Renal cortex interstitium (tissue), 15 donors: ENCODE data around the gene YPEL2. TPM values are rescaled to one million over a fixed set of nuclear protein-coding genes. Genes with fewer than 3 reads are reported as not detected.
"Not testable (repeated sequence)": the region's sequence is repeated elsewhere in the genome, so short reads cannot be mapped to it uniquely, and the experiment has no call there.

Source experiments
- DNase-seq, 11 donors: peaks; one replicate each; pipeline ENCODE4 v3.0.0-alpha.2; 2013; ENCODE audit warnings: low read depth in 9 of 11, low spot score in 4 of 11; ENCODE audit errors: extremely low read depth in 1 of 11
- long read RNA-seq, 16 experiments: transcript quantifications; one replicate each; lab custom pipeline, GENCODE V29; 2026
- polyA plus RNA-seq, 3 donors: library from polyadenylated mRNA; unstranded; fragments of 120-200 nt; gene quantifications; one replicate each; pipeline ENCODE4 v1.2.1, GENCODE V29; 2013; ENCODE audit not compliant: insufficient read length in 3 of 3

Gene YPEL2, protein sequence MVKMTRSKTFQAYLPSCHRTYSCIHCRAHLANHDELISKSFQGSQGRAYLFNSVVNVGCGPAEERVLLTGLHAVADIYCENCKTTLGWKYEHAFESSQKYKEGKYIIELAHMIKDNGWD
- polyA plus RNA-seq, result 10 to 100 TPM; 31.0 to 39.3 (median 34.7) TPM
- long read RNA-seq, donor 1, full-length matches to known transcripts, result 10 of 10 reads
- long read RNA-seq, donor 1, partial matches to known transcripts, result 0 of 10 reads
- long read RNA-seq, donor 1, other reads (novel, unspliced or antisense), result 0 of 10 reads
- long read RNA-seq, donor 2, full-length matches to known transcripts, result 1 of 1 reads
- long read RNA-seq, donor 2, partial matches to known transcripts, result 0 of 1 reads
- long read RNA-seq, donor 2, other reads (novel, unspliced or antisense), result 0 of 1 reads
- long read RNA-seq, donor 3, full-length matches to known transcripts, result 14 of 14 reads
- long read RNA-seq, donor 3, partial matches to known transcripts, result 0 of 14 reads
- long read RNA-seq, donor 3, other reads (novel, unspliced or antisense), result 0 of 14 reads
- long read RNA-seq, donor 4, full-length matches to known transcripts, result 7 of 7 reads
- long read RNA-seq, donor 4, partial matches to known transcripts, result 0 of 7 reads
- long read RNA-seq, donor 4, other reads (novel, unspliced or antisense), result 0 of 7 reads
- long read RNA-seq, donor 5, result 0 reads
- long read RNA-seq, donor 6, full-length matches to known transcripts, result 4 of 4 reads
- long read RNA-seq, donor 6, partial matches to known transcripts, result 0 of 4 reads
- long read RNA-seq, donor 6, other reads (novel, unspliced or antisense), result 0 of 4 reads
- long read RNA-seq, donor 7, full-length matches to known transcripts, result 8 of 8 reads
- long read RNA-seq, donor 7, partial matches to known transcripts, result 0 of 8 reads
- long read RNA-seq, donor 7, other reads (novel, unspliced or antisense), result 0 of 8 reads
- long read RNA-seq, donor 8, result 0 reads
- long read RNA-seq, donor 9, full-length matches to known transcripts, result 5 of 5 reads
- long read RNA-seq, donor 9, partial matches to known transcripts, result 0 of 5 reads
- long read RNA-seq, donor 9, other reads (novel, unspliced or antisense), result 0 of 5 reads
- long read RNA-seq, donor 10, full-length matches to known transcripts, result 6 of 6 reads
- long read RNA-seq, donor 10, partial matches to known transcripts, result 0 of 6 reads
- long read RNA-seq, donor 10, other reads (novel, unspliced or antisense), result 0 of 6 reads
- long read RNA-seq, donor 11, full-length matches to known transcripts, result 4 of 4 reads
- long read RNA-seq, donor 11, partial matches to known transcripts, result 0 of 4 reads
- long read RNA-seq, donor 11, other reads (novel, unspliced or antisense), result 0 of 4 reads
- long read RNA-seq, donor 12, full-length matches to known transcripts, result 3 of 3 reads
- long read RNA-seq, donor 12, partial matches to known transcripts, result 0 of 3 reads
- long read RNA-seq, donor 12, other reads (novel, unspliced or antisense), result 0 of 3 reads
- long read RNA-seq, donor 13, result 0 reads
- long read RNA-seq, donor 14, full-length matches to known transcripts, result 5 of 5 reads
- long read RNA-seq, donor 14, partial matches to known transcripts, result 0 of 5 reads
- long read RNA-seq, donor 14, other reads (novel, unspliced or antisense), result 0 of 5 reads
- long read RNA-seq, donor 15, full-length matches to known transcripts, result 3 of 3 reads
- long read RNA-seq, donor 15, partial matches to known transcripts, result 0 of 3 reads
- long read RNA-seq, donor 15, other reads (novel, unspliced or antisense), result 0 of 3 reads
- long read RNA-seq, donor 16, full-length matches to known transcripts, result 20 of 20 reads
- long read RNA-seq, donor 16, partial matches to known transcripts, result 0 of 20 reads
- long read RNA-seq, donor 16, other reads (novel, unspliced or antisense), result 0 of 20 reads

DNA sequence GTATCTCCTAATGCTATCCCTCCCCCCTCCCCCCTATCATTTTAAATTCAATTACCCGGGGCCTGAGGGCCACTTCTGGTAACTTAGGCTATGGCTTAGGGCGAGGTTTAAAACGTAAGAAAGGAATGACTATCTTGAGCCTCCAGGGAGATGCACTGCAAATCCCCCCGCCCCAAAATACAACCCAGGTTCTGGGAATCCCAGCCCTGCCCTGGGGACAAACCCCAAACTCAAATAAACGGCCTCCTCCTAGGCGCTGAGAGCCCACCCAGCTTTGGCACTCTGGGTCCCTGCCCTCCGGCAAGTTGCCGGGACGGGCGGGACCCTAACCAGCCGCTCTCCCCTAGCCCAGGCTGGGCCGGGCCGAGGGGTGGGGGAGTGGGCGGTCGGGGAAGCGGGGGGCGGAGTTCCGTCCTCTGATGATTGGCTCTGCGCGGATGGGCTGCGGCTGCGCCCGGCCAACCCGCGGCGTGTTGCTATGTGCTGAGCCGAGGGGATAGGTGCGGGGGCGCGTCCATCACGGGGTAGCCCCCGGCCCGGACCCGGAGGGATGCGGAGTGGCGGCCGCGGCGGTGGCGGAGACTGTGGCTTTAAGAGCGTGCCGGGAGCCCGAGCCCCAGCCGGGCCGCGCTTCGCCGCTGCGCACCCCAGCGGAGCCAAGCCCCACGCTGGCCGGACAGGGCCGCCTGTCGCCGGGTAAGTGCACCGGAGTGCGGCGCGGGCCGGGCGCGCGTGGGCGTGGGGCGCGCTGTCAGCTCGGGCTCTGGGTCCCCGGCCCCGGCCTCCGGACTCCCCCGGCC is at the start of gene YPEL2:
Gene YPEL2, plus strand, starts transcription at position 527 of the 800 bp plus-strand sequence. CDS start 21,755 bp downstream, outside the sequence.
- peak; percentile 68 to 94 (median 93) for DNase-seq

DNA sequence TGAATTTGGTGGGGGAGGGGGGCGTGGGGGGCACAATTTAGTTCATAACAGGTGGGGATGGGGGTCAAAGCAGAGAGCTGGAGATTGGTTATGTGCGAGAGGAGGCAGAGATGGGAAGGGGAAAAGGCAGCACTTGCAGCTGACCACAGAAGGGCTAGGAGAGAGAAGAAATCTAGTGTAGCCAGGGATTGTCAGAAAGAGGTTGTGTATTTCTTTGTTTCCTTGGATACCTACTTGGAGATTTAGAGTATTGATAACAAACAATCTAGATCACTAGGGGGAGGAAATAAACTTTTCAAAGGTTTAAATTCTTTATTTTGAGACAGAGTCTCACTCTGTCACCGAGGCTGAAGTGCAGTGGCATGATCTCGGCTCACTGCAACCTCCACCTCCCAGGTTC is 47.1 kb upstream of the YPEL2 start:
- DNase-seq, result no peak

DNA sequence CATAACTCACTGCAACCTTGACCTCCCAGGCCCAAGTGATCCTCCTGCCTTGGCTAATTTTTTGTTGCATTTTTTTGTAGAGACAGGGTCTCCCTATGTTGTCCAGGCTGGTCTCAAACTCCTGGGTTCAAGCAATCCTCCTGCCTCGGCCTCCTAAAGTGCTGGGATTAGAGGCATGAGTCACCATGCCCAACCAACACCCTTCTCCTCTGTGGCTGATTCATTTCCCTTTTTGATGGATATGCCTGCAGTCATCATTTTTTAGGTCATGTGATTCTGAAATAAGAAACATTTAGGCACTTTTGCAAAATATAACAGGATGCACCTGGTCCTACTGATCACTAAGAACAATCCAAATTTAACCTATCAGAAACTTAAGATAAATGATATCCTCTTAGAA is 44.0 kb upstream of the YPEL2 start:
- DNase-seq, result no peak

DNA sequence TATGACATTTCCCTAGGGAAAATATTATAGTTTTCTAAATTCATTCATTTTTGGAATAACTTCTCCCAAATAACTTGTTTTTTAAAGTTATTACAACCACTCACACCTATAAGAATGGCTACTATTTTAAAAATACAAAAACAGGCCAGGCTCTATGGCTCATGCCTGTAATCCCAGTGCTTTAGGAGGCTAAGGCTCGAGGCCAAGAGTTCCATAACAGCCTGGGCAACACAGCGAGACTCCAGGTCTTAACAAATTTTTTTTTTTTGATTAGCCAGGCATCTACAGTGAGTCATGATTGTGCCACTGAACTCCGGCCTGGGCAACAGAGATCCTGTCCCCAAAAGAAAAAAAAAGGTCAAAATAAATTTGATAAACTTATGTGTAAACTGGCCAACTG is 43.6 kb upstream of the YPEL2 start:
- DNase-seq, result no peak

DNA sequence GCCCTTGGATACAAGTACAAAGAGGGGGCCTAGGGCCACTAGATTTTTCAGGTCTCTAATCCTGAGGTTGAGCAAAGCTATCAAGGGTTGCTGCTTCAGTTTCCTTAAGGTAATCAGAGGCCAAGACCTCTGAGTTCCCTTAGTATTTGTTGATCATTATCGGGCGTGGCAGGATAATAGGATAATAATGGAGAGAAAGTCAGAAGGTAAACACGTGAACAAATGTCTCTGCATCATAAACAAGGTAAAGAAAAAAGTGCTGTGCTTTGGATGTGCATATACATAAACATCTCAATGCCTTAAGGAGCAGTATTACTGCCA is 41.5 kb upstream of the YPEL2 start:
- no peak for DNase-seq

DNA sequence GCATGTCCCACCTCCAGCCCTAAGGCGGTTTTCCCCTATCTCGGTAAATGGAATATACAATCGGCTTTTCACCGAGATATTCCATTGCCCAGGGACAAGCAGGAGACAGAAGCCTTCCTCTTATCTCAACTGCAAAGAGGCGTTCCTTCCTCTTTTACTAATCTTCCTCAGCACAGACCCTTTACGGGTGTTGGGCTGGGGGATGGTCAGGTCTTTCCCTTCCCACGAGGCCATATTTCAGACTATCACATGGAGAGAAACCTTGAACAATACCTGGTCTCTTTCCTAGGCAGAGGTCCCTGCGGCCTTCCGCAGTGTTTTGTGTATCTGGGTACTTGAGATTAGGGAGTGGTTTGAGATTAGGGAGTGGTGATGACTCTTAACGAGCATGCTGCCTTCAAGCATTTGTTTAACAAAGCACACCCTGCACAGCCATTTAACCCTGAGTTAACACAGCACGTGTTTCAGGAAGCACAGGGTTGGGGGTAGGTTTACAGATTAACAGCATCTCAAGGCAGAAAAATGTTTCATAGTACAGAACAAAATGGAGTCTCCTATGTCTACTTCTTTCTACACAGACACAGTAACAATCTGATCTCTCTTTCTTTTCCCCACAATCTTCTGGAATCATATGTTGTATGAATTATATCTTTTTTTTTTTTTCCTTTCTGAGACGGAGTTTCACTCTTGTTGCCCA is 41.0 kb upstream of the YPEL2 start:
- not testable (repeated sequence) for DNase-seq

DNA sequence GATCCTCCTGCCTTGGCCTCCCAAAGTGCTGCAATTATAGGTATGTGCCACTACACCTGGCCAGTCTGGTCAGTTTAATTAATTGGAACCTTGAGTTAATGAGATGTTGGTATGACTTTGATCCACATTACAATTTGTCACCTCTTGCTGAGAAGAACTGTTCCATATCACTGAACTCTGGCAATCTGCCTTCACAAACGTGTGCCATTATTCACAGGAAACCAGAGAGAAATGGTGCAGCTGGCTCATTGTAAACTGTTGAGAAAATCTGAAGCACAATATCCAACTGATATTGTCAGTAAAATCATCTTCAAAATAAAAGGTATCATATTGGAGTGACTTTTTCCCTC is 39.3 kb upstream of the YPEL2 start:
- DNase-seq, result no peak

DNA sequence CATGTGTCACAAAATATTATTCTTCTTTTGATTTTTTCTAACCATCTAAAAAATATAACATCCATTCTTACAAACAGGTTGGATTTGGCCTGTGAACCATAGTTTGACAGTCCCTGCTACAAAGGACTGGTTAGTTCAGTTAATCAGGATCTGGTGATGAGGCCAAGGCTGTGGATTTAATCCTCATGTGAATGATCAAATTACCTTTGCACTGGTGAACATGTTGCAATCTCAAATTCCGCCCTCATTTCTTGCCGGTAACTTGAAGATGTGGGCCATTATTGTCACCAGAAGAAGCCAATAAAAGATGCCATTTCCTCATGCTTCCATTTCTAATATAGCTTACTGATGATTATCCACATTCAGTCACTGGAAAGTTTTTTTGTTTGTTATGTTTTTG is 35.3 kb upstream of the YPEL2 start:
- no peak for DNase-seq

DNA sequence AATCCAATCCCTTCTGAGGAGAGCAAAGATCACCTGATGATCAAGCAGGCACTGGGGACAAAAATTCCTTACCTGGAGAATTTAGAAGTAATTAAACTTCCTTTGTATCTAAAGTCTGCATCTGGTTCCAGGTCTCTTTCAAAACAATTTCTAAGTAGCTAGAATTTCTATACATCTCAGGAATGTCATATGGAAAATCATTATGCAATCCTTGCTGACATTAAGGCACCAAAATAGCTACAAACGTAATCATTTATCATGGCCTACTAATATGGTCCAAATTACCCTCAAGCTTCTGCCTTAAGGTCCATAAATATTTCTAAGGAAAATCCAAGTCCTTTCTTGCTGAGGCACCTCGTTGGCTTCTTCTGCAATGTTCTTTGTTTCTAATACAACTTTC is 32.9 kb upstream of the YPEL2 start:
- no peak for DNase-seq

DNA sequence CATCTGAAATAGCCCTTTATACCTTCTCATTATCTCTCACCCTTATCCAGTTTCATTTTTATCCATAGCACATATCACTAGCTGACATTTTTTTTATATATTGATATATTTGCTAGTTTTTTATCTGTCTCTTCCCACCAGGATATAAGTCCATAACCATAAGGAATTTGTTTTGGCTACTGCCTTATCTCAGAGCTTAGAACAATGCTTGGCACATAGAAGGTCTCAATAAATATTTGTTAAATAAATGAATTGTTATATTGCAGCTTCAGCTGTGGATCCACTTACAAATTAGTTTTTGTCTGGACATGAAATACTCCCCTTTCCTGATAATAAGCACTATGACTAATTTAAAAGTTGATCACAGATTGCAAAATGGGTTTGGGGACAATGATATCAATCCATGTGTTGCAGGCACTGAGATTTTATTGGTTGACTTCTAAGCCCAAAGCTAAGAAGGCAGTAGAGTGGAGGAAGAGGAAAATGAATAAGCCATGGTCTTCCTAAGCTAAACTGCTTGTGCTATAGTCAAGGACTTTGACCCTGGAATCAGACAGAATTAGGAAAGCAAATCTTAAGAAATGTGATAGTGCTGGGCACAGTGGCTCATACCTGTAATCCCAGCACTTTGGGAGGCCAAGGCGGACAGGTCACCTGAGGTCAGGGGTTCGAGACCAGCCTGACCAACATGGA is 31.9 kb upstream of the YPEL2 start:
- DNase-seq, result no peak

DNA sequence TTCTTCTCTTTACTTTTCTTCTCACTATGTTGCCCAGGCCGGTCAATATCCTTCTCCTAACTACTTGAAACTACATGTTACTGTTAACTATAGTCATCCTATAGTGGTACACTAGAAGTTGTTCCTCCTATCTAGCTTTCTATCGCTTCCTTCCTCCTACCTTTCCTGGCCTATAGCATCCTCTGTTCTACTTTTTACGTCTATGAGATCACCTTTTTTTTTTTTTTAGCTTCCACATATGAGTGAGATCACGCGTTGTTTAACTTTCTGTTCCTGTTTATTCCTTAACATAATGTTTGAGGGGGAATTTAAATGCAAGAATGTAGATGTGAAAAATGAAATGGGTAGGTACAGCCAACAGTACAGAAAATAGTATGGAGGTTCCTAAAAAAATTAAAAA is 30.5 kb upstream of the YPEL2 start:
- no peak for DNase-seq

DNA sequence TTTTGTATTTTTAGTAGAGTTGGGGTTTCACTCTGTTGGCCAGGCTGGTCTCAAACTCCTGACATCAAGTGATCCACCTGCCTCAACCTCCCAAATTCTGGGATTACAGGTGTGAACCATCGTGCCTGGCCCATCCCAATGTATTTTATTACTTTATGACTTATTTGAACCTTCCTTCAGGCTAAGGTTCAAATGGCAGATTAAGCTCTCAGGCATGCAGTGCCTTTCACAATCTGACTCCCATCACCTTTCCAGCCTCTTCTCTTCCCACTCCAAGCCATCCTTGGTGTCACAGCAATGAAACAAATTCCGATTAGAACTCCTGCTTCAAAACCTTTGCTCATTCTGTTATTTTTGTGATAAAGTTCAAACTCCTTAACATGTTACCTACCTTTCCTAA is 26.6 kb upstream of the YPEL2 start:
- DNase-seq, result no peak

DNA sequence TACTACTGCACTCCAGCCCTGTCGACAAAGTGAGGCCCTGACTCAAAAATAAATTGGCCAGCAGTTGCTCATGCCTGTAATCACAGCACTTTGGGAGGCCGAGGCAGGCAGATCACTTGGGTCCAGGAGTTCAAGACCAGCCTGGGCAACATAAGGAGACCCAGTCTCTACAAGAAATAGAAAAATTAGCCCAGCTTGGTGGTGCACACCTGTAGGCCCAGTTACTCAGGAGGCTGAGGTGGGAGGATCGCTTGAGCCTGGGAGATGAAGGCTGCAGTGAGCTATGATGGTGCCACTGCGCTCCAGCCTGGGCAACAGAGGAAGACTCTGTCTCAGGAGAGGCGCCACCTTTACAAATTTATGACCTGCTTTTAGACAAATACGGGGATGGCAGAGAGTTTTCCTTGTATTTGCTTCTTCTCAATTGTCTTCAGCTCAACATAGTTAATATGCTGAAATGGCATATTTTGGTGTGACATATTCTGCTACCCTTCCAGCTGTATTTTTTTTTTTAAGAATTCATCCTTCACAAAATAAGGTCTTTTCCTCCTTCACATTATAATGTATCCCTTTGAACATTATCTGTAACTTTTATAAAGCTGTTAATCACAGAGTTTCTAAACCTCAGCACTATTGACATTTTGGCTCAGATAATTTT is 21.1 kb upstream of the YPEL2 start:
- DNase-seq, result no peak

DNA sequence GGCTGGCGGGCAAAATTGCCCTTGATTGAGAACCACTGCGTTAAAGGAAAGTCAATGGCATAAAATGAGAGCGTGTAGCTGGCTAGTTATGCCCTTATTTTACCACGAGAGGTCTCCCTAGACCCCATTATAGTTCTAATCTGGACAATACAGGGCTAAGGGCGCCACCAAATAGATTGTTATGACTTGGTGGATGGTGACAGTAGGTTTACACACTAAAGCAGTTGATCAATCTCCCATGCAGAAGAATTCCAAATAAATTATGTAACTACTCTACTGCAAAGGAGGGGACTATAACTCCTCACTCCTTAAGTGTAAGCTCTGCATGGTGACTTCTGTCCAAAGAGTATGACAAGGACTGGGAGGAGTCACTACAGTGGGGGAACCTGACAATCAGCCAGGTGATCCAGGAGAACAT is 20.4 kb upstream of the YPEL2 start:
- peak in 4 of 11 donors; percentile 34 to 70 (median 54) for DNase-seq

DNA sequence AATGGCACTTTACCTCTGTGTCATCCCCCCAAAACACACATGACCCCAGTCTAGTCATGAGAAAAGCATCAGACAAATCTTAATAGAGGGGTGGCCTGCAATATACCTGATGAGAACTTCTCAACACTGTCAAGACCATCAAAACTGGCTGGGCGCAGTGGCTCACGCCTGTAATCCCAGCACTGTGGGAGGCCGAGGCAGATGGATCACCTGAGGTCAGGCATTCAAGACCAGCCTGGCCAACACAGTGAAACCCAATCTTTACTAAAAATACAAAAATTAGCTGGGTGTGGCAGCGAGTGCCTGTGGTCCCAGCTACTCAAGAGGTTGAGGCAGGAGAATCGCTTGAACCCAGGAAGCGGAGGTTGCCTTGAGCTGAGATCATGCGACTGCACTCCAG is 19.9 kb upstream of the YPEL2 start:
- not testable (repeated sequence) for DNase-seq

DNA sequence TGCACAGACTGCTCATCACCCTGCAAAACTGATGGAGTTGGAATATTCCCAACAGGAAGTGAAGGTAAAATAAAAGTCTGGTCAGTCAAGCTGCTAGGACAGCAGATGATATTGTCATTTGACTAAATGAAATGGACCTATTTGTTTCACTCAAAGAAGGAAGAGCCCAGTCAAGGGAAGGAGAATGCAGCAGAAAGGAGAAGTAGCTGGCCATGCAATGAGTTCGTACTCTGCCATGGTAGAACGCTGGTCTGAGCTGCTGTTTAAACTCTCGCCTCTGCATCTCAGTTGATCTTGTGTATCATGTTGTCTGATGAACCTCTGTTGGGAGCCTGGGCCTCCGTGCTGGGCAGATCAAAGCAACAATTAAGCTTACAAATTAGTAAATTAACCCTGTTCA is 15.6 kb upstream of the YPEL2 start:
- DNase-seq, result no peak
